Smooth muscle cell (in vitro differentiated cells): ENCODE data around the gene ZNF92. TPM values are rescaled to one million over a fixed set of nuclear protein-coding genes. Genes with fewer than 3 reads are reported as not detected.
"Not testable (repeated sequence)": the region's sequence is repeated elsewhere in the genome, so short reads cannot be mapped to it uniquely, and the experiment has no call there.

ENCODE experiments used
- DNase-seq: peaks from one replicate; lab custom pipeline; 2025; ENCODE audit not compliant: unreplicated experiment; lab: John Stamatoyannopoulos, UW
- H2AFZ ChIP-seq: fragments of 200-600 bp; sonication (generic); 2 replicates; pipeline ENCODE4 v1.6.0; 2016; ENCODE audit warnings: antibody characterized with exemption, low read depth, mild to moderate bottlenecking
- H3F3A ChIP-seq: fragments of 200-600 bp; sonication (generic); 2 replicates; pipeline ENCODE4 v1.6.0; 2017; ENCODE audit warnings: antibody characterized with exemption, low read depth
- H3K27ac ChIP-seq: fragments of 200-600 bp; sonication (generic); 2 replicates; pipeline ENCODE4 v1.5.1; 2016; ENCODE audit warnings: low read depth, mild to moderate bottlenecking
- H3K27me3 ChIP-seq: fragments of 200-600 bp; sonication (generic); 2 replicates; pipeline ENCODE4 v1.6.1; 2016; ENCODE audit warnings: low read depth, mild to moderate bottlenecking
- H3K36me3 ChIP-seq: fragments of 200-600 bp; sonication (generic); 2 replicates; pipeline ENCODE4 v1.5.1; 2016; ENCODE audit warnings: low read depth
- H3K4me1 ChIP-seq: fragments of 200-600 bp; sonication (generic); 2 replicates; pipeline ENCODE4 v1.5.1; 2016; ENCODE audit warnings: low read depth
- H3K4me2 ChIP-seq: fragments of 200-600 bp; sonication (generic); 2 replicates; pipeline ENCODE4 v1.6.0; 2016; ENCODE audit warnings: mild to moderate bottlenecking
- H3K4me3 ChIP-seq: fragments of 200-600 bp; sonication (generic); 2 replicates; pipeline ENCODE4 v1.5.1; 2016; ENCODE audit warnings: mild to moderate bottlenecking
- H3K79me2 ChIP-seq: fragments of 200-600 bp; sonication (generic); 2 replicates; pipeline ENCODE4 v1.6.0; 2016; ENCODE audit warnings: low read depth, mild to moderate bottlenecking
- H3K9ac ChIP-seq: fragments of 200-600 bp; sonication (generic); 2 replicates; pipeline ENCODE4 v1.6.0; 2016; ENCODE audit warnings: low read depth
- H3K9me3 ChIP-seq: fragments of 200-600 bp; sonication (generic); replicated peaks from 2 replicates; pipeline ENCODE4 v1.5.1; 2016; ENCODE audit warnings: low read depth
- H4K20me1 ChIP-seq: fragments of 200-600 bp; sonication (generic); 2 replicates; pipeline ENCODE4 v1.6.0; 2016; ENCODE audit warnings: low read depth
- WGBS: methylation state at CpG from one replicate; pipeline ENCODE4 v1.1.7; 2016; ENCODE audit warnings: low lambda C conversion rate; 5-methylcytosine and 5-hydroxymethylcytosine counted together
- polyA plus RNA-seq: library from polyadenylated mRNA; unstranded; fragments of >200 nt; fragmentation: Nextera tagmentation; extraction: Ambion mirVana; gene quantifications from 2 replicates; pipeline ENCODE4 v1.2.1, GENCODE V29; 2016
- total RNA-seq: library from RNA; depleted of rRNA; stranded (reverse); fragments of >200 nt; gene quantifications from 2 replicates; pipeline ENCODE4 v1.2.3, GENCODE V29; 2014
- TF ChIP-seq, protein P1 (sequence below): fragments of 200-600 bp; sonication (generic); IDR thresholded peaks from 2 replicates; pipeline ENCODE4 v1.5.1; 2017; ENCODE audit warnings: borderline replicate concordance, mild to moderate bottlenecking, antibody characterized with exemption; ENCODE audit not compliant: insufficient read depth, poor library complexity, severe bottlenecking

The ZNF92 gene
- total and polyA plus RNA-seq, 2 experiments from 2014 or later: 2.3 to 14.3 TPM

DNA sequence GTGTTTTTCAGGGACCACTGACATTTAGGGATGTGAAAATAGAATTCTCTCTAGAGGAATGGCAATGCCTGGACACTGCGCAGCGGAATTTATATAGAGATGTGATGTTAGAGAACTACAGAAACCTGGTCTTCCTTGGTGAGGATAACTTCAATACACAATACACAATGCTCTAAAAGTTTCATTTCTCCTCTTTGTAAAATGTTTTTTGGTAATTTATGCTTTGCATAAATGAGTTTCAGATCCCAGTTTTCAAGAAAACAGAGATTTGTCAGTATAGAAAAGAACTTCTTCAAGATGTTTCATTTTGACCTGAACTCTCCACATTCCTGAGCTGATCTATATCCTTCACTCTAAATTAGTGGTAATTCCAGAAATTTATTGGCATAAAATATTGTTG, 14.2 kb downstream of the ZNF92 start:
- DNase-seq: no peak
- Histone ChIP-seq H3K79me2 (peaks cover 51% of the 10 kb centered on the region), H3K4me3 (no peak overlapping the region), H3K9me3 (no peaks in the 10 kb centered on the region), H3K27me3 (no peaks in the 10 kb centered on the region), H3K36me3 (peaks cover 4% of the 10 kb centered on the region), H3K4me1 (no peaks in the 10 kb centered on the region), H3K4me2 (no peak overlapping the region), H2AFZ (no peak overlapping the region), H3K9ac (no peak overlapping the region), H3K27ac (no peak overlapping the region), H3F3A (peaks cover 3% of the 10 kb centered on the region), H4K20me1 (peaks cover 92% of the 10 kb centered on the region)
- TF ChIP-seq, protein P1, sequence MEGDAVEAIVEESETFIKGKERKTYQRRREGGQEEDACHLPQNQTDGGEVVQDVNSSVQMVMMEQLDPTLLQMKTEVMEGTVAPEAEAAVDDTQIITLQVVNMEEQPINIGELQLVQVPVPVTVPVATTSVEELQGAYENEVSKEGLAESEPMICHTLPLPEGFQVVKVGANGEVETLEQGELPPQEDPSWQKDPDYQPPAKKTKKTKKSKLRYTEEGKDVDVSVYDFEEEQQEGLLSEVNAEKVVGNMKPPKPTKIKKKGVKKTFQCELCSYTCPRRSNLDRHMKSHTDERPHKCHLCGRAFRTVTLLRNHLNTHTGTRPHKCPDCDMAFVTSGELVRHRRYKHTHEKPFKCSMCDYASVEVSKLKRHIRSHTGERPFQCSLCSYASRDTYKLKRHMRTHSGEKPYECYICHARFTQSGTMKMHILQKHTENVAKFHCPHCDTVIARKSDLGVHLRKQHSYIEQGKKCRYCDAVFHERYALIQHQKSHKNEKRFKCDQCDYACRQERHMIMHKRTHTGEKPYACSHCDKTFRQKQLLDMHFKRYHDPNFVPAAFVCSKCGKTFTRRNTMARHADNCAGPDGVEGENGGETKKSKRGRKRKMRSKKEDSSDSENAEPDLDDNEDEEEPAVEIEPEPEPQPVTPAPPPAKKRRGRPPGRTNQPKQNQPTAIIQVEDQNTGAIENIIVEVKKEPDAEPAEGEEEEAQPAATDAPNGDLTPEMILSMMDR: no peak
- 100% methylated on average over 2 of the region's 2 CpGs for WGBS

DNA sequence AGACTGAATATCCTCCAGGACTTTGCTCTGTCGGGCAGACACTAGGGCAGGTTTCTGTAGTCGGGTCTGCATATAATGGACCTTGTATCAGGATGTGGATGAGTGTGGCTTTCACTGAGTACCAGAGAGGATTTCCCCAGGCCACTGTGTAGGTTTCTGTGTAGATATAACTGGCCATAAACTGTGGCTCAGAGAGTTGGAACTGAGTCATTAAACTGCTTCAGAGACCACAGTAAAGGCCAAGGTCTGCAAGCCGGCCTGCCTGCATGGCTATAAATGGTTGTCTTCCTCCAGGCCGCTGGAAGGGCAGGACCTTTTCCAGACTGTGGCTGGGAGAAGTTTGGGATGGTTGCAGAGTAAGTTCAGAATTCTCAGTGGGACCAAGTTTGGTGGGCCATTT, 16.9 kb downstream of the ZNF92 start:
- H3K9me3 ChIP-seq: no peaks in the 10 kb centered on the region
- no peak for DNase-seq
- TF ChIP-seq, protein P1: no peak
- H2AFZ ChIP-seq: no peak overlapping the region
- peak overlapping the region; percentile 10 for H3K4me2 ChIP-seq
- no peak overlapping the region for H3K4me3 ChIP-seq
- peaks cover 3% of the 10 kb centered on the region for H3F3A ChIP-seq
- H3K27me3 ChIP-seq: no peaks in the 10 kb centered on the region
- 36% methylated on average over 4 of the region's 4 CpGs for WGBS
- H3K4me1 ChIP-seq: no peaks in the 10 kb centered on the region
- no peak overlapping the region for H3K27ac ChIP-seq
- H3K36me3 ChIP-seq: peaks cover 4% of the 10 kb centered on the region
- peaks cover 78% of the 10 kb centered on the region for H4K20me1 ChIP-seq
- peaks cover 53% of the 10 kb centered on the region for H3K79me2 ChIP-seq
- H3K9ac ChIP-seq: no peak overlapping the region

DNA sequence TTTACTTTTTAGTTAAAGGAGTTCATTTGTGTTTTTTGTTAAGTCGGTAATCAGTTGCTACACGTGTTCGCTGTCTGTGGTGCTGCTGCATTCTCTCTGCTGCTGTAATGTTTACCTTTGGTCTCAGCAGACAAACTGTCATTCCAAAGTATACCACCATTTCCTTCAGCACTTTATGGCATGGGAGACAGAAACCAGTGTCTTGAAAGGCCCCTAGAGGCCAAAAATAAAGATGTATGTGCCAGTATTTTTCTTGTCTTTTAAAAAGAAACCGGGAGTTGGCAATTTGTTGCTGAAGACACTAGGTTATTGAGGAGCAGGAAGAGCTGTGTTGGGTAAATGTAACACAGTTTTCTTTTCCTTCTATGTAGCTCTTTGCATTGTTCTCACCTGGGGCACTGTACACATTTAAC, 24.1 kb downstream of the ZNF92 start:
- no peak for DNase-seq
- 67% methylated on average over 4 of the region's 4 CpGs for whole genome bisulfite sequencing
- no peaks in the 10 kb centered on the region for H3F3A ChIP-seq
- H3K27me3 ChIP-seq: no peaks in the 10 kb centered on the region
- H3K9ac ChIP-seq: no peak overlapping the region
- H3K9me3 ChIP-seq: peaks cover 6% of the 10 kb centered on the region
- H3K79me2 ChIP-seq: peaks cover 42% of the 10 kb centered on the region
- H3K4me2 ChIP-seq: no peak overlapping the region
- H3K27ac ChIP-seq: no peak overlapping the region
- H4K20me1 ChIP-seq: peaks cover 28% of the 10 kb centered on the region
- TF ChIP-seq, protein P1: no peak
- H3K36me3 ChIP-seq: peaks cover 27% of the 10 kb centered on the region
- H3K4me1 ChIP-seq: no peaks in the 10 kb centered on the region
- H2AFZ ChIP-seq: no peak overlapping the region
- H3K4me3 ChIP-seq: no peak overlapping the region

DNA sequence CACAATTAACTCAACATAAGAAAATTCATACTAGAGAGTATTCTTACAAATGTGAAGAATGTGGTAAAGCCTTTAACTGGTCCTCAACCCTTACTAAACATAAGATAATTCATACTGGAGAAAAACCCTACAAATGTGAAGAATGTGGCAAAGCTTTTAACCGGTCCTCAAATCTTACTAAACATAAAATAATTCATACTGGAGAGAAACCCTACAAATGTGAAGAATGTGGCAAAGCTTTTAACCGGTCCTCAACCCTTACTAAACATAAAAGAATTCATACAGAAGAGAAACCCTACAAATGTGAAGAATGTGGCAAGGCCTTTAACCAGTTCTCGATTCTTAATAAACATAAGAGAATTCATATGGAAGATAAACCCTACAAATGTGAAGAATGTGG, 25.0 kb downstream of the ZNF92 start:
- not testable (repeated sequence) for DNase-seq, H3K9me3 ChIP-seq, H3K9ac ChIP-seq, H3K4me3 ChIP-seq, H3K27ac ChIP-seq, H3K27me3 ChIP-seq, H3K4me1 ChIP-seq, H3K4me2 ChIP-seq, H3F3A ChIP-seq, H2AFZ ChIP-seq
- Histone ChIP-seq H3K36me3 (peaks cover 27% of the 10 kb centered on the region), H4K20me1 (peaks cover 20% of the 10 kb centered on the region), H3K79me2 (peaks cover 33% of the 10 kb centered on the region)
- 70% methylated on average over 3 of the region's 3 CpGs for WGBS

DNA sequence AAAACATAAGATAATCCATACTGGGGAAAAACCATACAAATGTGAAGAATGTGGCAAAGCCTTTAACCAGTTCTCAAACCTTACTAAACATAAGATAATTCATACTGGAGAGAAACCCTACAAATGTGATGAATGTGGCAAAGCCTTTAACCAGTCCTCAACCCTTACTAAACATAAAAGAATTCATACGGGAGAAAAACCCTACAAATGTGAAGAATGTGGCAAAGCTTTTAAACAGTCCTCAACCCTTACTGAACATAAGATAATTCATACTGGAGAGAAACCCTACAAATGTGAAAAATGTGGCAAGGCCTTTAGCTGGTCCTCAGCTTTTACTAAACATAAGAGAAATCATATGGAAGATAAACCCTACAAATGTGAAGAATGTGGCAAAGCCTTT, 25.4 kb downstream of the ZNF92 start:
- H3K4me3 ChIP-seq, H3K9me3 ChIP-seq, H3K4me2 ChIP-seq, H3K27ac ChIP-seq, H2AFZ ChIP-seq, H3F3A ChIP-seq, H3K9ac ChIP-seq, H3K27me3 ChIP-seq, H3K4me1 ChIP-seq, DNase-seq: not testable (repeated sequence)
- WGBS: 70% methylated on average over 1 of the region's 1 CpG
- Histone ChIP-seq H3K79me2 (peaks cover 29% of the 10 kb centered on the region), H4K20me1 (peaks cover 20% of the 10 kb centered on the region), H3K36me3 (peaks cover 27% of the 10 kb centered on the region)
